Measurements from ENCODE around the gene PPFIBP1. TPM values are rescaled to one million over a fixed set of nuclear protein-coding genes. Genes with fewer than 3 reads are reported as not detected.
A peak's percentile ranks its signal among the peaks of the same experiment; 100 is the strongest.

Gene PPFIBP1
- total and polyA plus RNA-seq, 12 donors, result 9.6 to 123 (median 74.3) TPM

GRCh38 chr12:27703720-27704452 lies 179.9 kb downstream of the PPFIBP1 start:
- intact Hi-C loops (cut with DNase I), result no loop called here
- H3K4me1 ChIP-seq (replicated peaks in 1 of 2), result no peaks in the 10 kb centered on the region
- H3K4me3 ChIP-seq, result no peak overlapping the region
- H3K36me3 ChIP-seq (replicated peaks in 1 of 2), result no peaks in the 10 kb centered on the region
- no peak overlapping the region for H3K27ac ChIP-seq
- peak; percentile 73 to 83 (median 79) for TF ChIP-seq CTCF (IDR thresholded peaks at IDR 0.05)
- TF ChIP-seq POLR2A (IDR thresholded peaks at IDR 0.05), result no peak
- H3K9me3 ChIP-seq (replicated peaks in 1 of 3), result no peaks in the 10 kb centered on the region
- H3K27me3 ChIP-seq, result no peaks in the 10 kb centered on the region
- WGBS, 4 donors, result 3 to 8% (median 3%) methylated on average over 4 of the region's 4 CpGs
- peak; percentile 55 to 88 (median 72) for DNase-seq

GRCh38 chr12:27705263-27705662 lies 181.3 kb downstream of the PPFIBP1 start:
- Histone ChIP-seq H3K9me3 (replicated peaks in 1 of 3) (no peaks in the 10 kb centered on the region), H3K4me1 (replicated peaks in 1 of 2) (no peaks in the 10 kb centered on the region), H3K4me3 (no peak overlapping the region), H3K27ac (no peak overlapping the region), H3K27me3 (no peaks in the 10 kb centered on the region), H3K36me3 (replicated peaks in 1 of 2) (no peaks in the 10 kb centered on the region)
- 89 to 95% (median 91%) methylated on average over 8 of the region's 8 CpGs for WGBS, 4 donors
- TF ChIP-seq CTCF (IDR thresholded peaks at IDR 0.05) (no peak), POLR2A (IDR thresholded peaks at IDR 0.05) (no peak)
- intact Hi-C loops (cut with DNase I), result no loop called here
- no peak for DNase-seq

- WGBS, 4 donors, result 64 to 80% (median 70%) methylated on average over 2 of the region's 2 CpGs
- Histone ChIP-seq H3K27ac (no peak overlapping the region), H3K27me3 (no peaks in the 10 kb centered on the region), H3K9me3 (replicated peaks in 1 of 3) (no peaks in the 10 kb centered on the region), H3K4me3 (no peak overlapping the region), H3K36me3 (replicated peaks in 1 of 2) (no peaks in the 10 kb centered on the region), H3K4me1 (replicated peaks in 1 of 2) (peaks cover 10% of the 10 kb centered on the region in 2 donors)
- intact Hi-C loops (cut with DNase I), result no loop called here
- no peak for DNase-seq
- TF ChIP-seq POLR2A (IDR thresholded peaks at IDR 0.05) (no peak), CTCF (IDR thresholded peaks at IDR 0.05) (no peak)
These were observed 183.2 kb downstream of the PPFIBP1 start for GRCh38 chr12:27707216-27707615.

- no peak for DNase-seq
- no peaks in the 10 kb centered on the region for H3K9me3 ChIP-seq (replicated peaks in 1 of 3)
- H3K4me1 ChIP-seq (replicated peaks in 1 of 2), result peaks cover 12 to 16% of the 10 kb centered on the region in 2 donors
- H3K36me3 ChIP-seq (replicated peaks in 1 of 2), result no peaks in the 10 kb centered on the region
- no peaks in the 10 kb centered on the region for H3K27me3 ChIP-seq
- no peak for TF ChIP-seq CTCF (IDR thresholded peaks at IDR 0.05)
- no peak for TF ChIP-seq POLR2A (IDR thresholded peaks at IDR 0.05)
- H3K27ac ChIP-seq, result peak overlapping the region in 3 of 5 donors; percentile 84 to 88 (median 87)
- H3K4me3 ChIP-seq, result peak overlapping the region in 2 of 4 donors; percentile 60 to 85
- intact Hi-C loops (cut with DNase I), result no loop called here
- 68 to 80% (median 79%) methylated on average over 12 of the region's 12 CpGs for WGBS, 4 donors
These were observed 185.4 kb downstream of the PPFIBP1 start for GRCh38 chr12:27709212-27709931.
